ENCODE results near the gene UNK.
A peak's percentile ranks its signal among the peaks of the same experiment; 100 is the strongest.

UNK gene, protein sequence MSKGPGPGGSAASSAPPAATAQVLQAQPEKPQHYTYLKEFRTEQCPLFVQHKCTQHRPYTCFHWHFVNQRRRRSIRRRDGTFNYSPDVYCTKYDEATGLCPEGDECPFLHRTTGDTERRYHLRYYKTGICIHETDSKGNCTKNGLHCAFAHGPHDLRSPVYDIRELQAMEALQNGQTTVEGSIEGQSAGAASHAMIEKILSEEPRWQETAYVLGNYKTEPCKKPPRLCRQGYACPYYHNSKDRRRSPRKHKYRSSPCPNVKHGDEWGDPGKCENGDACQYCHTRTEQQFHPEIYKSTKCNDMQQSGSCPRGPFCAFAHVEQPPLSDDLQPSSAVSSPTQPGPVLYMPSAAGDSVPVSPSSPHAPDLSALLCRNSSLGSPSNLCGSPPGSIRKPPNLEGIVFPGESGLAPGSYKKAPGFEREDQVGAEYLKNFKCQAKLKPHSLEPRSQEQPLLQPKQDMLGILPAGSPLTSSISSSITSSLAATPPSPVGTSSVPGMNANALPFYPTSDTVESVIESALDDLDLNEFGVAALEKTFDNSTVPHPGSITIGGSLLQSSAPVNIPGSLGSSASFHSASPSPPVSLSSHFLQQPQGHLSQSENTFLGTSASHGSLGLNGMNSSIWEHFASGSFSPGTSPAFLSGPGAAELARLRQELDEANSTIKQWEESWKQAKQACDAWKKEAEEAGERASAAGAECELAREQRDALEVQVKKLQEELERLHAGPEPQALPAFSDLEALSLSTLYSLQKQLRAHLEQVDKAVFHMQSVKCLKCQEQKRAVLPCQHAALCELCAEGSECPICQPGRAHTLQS

DNA sequence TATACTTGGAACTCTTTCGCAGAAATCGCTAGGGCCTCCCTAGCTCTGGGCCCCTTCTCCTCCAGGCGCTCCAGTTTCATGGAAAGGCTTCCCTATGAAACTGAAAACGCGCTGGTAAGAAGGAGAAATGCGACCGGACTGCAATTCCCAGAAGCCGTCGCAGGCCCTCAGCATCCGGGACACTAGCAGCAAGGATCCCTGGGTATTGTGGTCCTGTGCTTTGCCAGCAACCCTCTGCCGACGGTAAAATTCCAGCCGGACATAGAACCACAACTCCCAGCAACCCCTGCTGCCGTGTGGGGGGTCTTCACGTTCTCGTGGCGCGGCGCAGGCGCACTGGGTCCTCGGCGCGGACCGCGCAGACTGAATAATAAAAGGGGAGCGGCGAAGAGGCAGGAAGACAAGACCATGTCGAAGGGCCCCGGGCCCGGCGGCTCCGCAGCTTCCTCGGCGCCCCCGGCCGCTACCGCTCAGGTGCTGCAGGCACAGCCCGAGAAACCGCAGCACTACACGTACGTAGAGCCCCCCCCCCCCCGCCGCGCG lies at the start of gene UNK:
TSS of gene UNK (plus strand) at position 334 of the 543 bp plus-strand sequence. CDS start at position 409, 75 bp downstream.
- DNase-seq: peak; percentile 93

DNA sequence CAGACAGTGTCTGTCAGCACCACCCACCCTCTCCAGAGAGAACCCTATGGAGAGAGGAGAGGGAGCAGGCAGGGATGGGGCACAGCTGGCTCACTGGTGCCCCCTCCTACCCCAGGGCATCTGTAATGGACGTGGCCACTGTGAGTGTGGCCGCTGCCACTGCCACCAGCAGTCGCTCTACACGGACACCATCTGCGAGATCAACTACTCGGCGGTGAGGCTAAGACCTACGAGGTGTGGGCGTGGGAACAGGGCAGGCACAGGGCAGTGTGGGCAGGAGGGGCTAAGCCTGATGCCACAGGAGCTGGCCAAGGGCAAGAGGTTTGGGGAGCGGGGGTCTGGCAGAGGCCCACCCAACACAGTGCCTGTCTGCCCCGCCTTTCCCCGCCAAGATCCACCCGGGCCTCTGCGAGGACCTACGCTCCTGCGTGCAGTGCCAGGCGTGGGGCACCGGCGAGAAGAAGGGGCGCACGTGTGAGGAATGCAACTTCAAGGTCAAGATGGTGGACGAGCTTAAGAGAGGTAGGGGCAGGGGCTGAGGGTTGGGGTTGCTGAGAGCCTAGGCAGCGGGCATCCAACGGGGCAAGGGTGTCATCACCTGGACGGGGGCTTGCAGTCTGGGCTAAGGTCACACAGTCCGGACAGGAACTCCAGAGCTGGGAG lies 48.3 kb upstream of the UNK start:
- no peak for DNase-seq

DNA sequence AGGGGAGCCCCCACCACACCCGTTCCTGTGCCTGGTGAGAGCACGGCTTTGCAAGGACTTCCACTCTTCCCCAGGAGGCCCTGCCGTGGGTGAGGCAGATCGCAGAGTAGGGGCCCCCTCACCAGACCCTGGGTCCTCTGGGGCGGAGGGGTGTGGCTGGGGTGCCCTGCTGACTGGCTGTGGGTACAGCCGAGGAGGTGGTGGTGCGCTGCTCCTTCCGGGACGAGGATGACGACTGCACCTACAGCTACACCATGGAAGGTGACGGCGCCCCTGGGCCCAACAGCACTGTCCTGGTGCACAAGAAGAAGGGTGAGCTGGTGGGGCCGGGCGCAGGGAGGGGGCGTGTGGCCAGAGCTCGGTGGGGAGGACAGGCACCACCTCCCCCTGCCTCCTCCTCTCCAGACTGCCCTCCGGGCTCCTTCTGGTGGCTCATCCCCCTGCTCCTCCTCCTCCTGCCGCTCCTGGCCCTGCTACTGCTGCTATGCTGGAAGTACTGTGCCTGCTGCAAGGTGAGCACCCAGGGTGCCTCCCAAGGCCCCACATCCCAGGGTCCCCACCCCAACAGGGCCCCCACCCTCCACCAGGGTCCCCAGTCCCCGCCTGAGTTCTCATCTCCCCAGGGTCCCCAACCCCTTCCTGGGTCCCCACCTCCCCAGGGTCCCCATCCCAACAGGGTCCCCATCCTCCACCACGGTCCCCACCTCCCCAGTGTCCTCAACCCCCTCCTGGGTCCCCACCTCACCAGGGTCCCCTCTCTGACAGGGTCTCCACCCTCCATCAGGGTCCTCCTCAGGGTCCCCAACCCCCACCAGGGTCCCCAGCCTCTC lies 47.3 kb upstream of the UNK start:
- DNase-seq: no peak

DNA sequence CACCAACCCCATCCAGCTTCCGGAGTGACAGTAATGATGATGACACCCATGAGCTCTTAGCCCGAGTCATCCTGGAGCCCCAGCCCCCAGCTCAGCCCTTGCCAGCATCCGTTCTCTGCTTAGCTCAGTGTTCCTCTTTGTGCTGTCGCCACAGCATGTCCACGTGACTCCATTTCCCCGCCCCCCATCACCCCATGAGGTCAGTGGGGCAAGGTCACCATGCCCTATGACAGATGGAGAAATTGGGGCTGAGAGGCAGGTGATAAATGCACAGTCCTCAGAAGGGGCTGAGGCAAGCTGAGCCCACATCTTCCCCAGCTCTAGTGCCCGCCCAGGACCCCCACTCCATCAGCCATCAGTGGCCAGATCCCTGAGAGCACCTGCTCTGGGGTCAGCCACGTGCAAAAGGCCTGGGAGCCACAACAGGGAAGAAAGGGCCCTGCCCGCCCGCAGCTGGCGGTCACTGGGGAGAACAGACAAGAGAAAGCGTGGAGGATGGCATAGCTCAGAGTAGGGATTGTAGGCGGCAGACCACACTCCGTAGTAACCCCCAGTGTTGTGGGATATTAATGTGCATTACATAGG lies 46.3 kb upstream of the UNK start:
- no peak for DNase-seq

DNA sequence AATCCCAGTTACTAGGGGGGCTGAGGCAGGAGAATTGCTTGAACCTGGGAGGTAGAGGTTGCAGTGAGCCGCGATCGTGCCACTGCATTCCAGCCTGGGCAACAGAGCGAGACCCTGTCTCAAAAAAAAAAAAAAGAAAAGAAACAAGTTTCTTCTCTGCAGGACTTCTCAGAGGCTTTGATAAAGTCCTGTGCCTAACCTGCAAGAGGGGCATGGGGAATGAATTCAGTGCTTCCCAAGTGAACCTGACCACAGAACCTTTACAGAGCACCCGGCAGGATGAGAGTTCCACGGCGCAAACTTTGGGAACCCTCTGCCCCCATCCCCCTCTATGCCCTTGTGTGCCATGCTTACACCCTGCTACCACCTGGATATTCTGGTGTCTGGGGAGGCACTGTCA lies 45.4 kb upstream of the UNK start:
- no peak for DNase-seq

DNA sequence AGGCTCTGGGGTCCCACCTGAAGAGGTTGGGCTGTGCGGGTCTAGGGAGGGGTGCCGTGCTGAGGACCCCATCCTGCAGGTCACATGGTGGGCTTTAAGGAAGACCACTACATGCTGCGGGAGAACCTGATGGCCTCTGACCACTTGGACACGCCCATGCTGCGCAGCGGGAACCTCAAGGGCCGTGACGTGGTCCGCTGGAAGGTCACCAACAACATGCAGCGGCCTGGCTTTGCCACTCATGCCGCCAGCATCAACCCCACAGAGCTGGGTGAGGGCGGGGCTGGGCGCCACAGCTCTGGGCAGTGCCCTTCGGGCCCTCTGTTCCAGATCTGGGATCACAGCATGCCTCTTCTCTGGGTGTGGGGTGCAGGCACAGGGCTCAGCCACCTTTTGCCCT lies 44.8 kb upstream of the UNK start:
- DNase-seq: no peak

DNA sequence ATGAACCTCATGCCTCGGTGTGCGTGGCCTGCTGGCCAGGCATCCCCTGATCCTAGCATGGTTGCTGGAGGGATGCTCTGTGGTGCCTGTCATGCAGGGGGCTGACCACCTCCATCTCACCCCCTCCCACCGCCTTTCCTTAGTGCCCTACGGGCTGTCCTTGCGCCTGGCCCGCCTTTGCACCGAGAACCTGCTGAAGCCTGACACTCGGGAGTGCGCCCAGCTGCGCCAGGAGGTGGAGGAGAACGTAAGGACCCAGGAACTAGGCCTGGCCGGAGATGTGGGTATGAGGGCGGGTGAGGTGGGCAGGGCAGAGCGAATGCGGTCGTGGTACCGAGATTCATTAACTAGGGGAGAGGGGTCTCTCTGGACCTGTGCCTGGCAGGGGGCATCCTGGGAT lies 44.4 kb upstream of the UNK start:
- DNase-seq: no peak

DNA sequence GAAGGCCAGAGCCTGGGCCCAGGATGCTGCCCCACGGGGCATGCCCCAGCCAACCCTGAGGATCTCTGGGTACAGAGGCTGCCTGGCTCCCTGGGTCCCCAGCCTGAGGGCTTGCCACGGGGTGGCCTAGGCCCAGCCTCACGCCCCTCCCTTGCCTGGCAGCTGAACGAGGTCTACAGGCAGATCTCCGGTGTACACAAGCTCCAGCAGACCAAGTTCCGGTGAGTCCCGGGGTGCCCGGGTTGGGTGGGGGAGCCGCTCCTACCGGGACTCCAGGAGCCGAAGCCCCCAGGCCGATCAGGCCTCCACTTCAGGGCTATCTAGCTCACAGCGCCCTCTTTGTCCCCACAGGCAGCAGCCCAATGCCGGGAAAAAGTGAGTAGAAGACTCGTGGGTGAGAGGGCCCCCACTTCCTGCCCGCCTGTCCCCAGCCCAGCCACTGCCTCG lies 44.0 kb upstream of the UNK start:
- no peak for DNase-seq

DNA sequence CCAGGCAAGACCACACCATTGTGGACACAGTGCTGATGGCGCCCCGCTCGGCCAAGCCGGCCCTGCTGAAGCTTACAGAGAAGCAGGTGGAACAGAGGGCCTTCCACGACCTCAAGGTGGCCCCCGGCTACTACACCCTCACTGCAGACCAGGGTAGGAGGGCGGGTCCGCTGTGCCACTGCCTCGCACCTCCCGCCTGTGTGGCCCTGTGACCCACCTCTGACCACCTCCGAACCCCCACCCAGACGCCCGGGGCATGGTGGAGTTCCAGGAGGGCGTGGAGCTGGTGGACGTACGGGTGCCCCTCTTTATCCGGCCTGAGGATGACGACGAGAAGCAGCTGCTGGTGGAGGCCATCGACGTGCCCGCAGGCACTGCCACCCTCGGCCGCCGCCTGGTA lies 42.3 kb upstream of the UNK start:
- no peak for DNase-seq

DNA sequence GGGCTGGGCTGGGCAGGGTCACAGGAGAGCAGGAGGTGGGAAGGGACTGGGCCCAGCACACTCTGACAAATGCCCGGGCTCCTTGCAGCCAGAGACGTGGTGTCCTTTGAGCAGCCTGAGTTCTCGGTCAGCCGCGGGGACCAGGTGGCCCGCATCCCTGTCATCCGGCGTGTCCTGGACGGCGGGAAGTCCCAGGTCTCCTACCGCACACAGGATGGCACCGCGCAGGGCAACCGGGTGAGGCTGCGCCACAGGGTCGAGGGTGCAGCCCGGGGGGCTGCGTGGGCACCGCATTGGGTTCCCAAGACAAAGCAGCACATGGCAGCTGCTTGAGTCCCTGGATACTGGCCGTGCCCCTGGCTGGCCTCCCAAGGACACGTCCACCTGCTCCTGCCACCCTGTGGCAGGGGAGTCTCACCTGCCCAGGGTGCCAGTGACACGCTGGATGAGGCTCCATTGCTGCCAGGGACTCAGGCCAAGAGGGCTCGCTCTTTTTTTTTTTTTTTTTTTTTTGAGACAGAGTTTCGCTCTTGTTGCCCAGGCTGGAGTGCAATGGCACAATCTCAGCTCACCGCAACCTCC lies 40.9 kb upstream of the UNK start:
- DNase-seq: peak; percentile 7

DNA sequence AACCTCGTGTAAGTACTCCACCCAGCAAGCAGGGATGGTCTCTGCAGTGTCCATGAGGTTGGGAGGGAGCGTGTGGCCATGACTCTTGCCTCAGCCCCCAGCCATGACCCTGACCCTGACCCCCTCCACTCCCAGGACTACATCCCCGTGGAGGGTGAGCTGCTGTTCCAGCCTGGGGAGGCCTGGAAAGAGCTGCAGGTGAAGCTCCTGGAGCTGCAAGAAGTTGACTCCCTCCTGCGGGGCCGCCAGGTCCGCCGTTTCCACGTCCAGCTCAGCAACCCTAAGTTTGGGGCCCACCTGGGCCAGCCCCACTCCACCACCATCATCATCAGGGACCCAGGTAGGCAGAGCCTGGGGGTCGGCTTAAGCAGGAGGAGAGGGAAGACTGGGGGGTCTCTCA lies 35.9 kb upstream of the UNK start:
- DNase-seq: no peak

DNA sequence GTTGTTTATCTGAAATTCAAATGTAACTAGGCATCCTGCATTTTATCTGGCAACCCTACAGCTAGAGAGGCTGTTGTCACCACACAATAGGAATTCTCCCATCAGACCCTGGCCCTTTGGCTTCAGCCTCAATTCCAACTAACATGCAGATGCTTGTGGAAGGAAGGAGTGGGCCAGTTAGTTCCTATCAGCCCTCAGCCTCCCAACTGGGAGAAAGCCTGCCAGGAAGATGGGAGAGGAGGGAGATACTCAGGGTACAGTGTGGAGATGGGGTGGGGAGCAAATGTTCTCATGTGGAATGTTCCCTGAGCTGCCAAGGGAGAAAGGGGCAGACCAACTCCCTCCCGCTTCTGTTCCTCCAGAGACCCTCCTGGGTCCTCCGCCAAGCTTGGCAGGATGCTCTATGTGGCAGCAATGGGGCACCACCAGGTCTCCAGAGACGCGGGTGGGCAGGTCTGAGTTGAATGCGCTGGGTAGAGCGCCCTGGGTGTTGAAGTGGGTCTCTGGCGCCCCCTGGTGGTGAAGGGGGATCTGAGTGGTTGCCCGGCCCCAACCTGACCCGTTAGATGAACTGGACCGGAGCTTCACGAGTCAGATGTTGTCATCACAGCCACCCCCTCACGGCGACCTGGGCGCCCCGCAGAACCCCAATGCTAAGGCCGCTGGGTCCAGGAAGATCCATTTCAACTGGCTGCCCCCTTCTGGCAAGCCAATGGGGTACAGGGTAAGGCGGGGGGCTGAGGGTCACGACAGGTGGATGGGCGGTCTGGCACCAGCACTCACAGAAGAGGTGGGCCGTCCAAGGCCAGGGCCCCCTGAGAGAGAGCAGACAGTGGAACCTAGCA lies 34.8 kb upstream of the UNK start:
- DNase-seq: peak; percentile 87

DNA sequence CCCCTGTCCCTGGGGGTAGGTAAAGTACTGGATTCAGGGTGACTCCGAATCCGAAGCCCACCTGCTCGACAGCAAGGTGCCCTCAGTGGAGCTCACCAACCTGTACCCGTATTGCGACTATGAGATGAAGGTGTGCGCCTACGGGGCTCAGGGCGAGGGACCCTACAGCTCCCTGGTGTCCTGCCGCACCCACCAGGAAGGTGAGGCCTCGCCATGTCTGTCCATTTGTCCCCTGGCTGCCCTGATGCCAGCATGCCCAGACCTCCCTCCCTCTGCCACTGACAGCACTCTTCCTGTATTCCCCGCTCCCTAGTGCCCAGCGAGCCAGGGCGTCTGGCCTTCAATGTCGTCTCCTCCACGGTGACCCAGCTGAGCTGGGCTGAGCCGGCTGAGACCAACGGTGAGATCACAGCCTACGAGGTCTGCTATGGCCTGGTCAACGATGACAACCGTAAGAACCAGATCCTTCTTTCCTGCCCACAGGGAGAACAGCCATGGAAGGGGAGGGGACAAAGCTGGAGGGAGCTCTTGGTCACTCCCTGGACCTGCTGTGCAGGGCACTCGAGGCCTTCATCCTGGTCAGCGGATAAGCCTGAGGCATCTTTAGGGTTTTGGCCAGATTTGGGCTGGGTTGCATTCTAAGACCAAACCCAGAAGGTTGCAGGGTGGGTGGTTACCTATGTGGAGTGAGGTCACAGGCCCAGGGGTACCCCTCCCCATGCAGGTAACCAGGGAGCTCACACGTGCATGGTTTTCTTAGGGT lies 33.8 kb upstream of the UNK start:
- DNase-seq: no peak

DNA sequence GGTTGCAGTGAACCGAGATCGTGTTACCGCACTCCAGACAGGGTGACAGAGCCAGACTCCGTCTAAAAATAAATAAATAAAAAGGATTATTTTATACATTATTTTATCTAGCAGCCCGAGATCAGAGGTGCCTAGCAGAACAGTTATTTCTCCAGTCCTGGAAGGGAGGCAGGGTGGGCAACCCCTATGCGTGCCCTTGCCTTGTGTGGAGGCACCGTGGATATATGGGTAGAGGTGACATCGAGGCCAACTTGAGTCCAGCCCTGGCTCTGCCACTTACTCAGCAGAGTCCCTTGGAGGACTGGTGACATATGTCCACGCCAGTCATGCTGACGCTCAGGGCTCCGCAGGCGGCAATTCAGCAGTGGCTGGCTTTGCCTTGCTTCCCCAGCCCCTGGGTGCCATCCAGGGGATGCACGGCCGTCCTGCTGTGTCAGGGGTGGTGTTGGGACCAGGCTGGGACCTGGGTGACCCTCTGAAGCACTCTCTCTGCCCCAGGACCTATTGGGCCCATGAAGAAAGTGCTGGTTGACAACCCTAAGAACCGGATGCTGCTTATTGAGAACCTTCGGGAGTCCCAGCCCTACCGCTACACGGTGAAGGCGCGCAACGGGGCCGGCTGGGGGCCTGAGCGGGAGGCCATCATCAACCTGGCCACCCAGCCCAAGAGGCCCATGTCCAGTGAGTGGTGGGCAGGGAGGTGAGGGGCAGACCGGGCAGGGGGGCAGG lies 32.8 kb upstream of the UNK start:
- no peak for DNase-seq

DNA sequence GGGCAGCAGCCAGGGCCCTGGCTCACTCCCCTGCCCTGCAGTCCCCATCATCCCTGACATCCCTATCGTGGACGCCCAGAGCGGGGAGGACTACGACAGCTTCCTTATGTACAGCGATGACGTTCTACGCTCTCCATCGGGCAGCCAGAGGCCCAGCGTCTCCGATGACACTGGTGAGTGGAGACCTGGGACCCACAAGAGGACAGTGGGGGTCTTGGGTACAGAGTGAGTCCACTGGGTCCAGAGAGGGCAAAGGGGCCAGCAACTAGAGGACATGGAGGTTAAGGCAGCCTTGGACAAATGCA lies 32.2 kb upstream of the UNK start:
- no peak for DNase-seq

DNA sequence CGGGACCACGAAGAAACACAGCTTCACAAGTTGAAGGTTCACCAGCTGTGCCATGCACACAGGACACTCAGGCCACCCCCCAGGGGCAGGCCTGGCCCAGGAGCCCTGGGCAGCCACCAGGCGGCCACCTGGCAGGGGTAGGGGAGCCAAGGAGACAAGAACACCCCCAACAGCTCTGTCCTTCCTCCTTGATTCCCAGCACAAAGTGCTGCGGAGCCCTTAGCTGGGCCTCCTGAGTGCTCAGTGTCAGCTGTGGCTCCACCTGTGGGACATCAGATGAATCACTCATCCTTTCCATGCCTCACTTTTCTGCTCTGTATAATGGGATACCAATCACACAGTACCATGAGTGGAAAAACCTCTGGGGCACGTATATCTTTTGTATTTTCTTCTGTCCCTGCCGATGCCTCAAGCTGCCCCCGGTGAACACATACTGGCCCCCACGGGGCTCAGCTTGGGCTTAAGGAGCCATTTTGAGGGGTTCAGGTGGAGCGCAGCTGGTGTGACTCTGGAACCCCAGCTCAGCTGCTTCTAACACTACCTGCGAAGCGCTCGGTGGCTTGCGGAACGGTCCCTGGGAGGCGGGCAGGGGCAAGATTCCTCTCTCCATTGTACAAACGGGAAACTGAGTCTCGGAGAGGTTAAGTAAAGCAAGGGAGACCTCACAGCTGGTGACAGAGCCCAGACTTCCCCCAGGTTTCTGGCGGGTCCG lies 31.6 kb upstream of the UNK start:
- DNase-seq: no peak

DNA sequence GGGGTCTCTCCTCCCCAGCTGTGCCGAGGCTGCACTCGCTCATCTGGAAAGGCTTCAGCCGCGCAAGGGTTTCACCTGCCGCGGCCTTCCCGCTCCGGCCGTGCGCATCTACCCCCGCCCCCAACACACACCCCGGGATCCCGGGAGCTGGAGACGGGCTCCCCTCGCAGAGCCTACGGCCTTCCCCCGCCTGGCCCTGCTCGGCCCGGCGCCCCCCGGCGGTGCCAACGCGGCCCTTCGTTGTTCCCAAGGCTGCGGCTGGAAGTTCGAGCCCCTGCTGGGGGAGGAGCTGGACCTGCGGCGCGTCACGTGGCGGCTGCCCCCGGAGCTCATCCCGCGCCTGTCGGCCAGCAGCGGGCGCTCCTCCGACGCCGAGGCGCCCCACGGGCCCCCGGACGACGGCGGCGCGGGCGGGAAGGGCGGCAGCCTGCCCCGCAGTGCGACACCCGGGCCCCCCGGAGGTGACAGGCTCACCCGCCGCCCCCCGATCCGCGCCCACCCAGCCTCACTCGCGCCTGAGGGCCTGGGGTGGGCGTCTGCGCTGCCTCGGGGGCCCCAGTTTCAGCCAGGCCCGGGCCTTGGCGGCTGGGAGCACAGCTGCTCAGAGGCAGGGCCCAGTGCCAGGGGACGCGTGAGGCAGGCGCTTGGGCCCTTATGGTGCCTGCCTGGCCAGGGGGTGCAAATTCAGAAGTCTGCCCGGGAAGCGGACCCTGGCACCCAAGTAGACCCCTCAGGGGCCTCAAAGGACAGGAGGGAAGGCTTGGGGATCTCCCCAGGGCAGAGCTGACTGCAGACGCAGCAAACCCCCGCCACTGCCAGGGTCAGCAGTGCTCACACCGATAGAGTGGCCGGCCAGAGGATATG lies 30.9 kb upstream of the UNK start:
- peak; percentile 77 for DNase-seq

Measured in activated naive CD4-positive, alpha-beta T cell treated with anti-CD3 and anti-CD28 coated beads, Interleukin-2, amount 50 U/mL, for 16 hours (primary cell).